Adrenal gland (tissue), 5 donors: ENCODE results near the gene EFCAB8.

Source experiments
- CTCF ChIP-seq, 6 experiments: fragments of 450-650 bp in 4 of 6; fragments of 200-600 bp in 2 of 6; sonication (generic) in 1 of 6; IDR thresholded peaks; 1 replicate in 5 of 6; 2 replicates in 1 of 6; pipeline versions ENCODE4 v1.5.1 to v1.8.0; 2016 to 2021; ENCODE audit warnings: antibody characterized with exemption in 6 of 6, mild to moderate bottlenecking in 2 of 6, moderate library complexity in 1 of 6
- POLR2A ChIP-seq, 2 donors: fragments of 450-650 bp; IDR thresholded peaks; one replicate each; pipeline ENCODE4 v1.6.1; 2017; ENCODE audit warnings: antibody characterized with exemption in 2 of 2, mild to moderate bottlenecking in 2 of 2, moderate library complexity in 1 of 2
- donor health status: DM: no; HTN: no; CAD: no.

- TF ChIP-seq CTCF (IDR thresholded peaks at IDR 0.05): no peak
- no peak for TF ChIP-seq POLR2A (IDR thresholded peaks at IDR 0.05)
Measured at GRCh38 chr20:32828029-32828680, 30.6 kb upstream of the EFCAB8 start.
